CD4-positive, alpha-beta T cell treated with Interleukin-21 for 1 hour (primary cell): ENCODE measurements around the gene FBXO33.

Source experiments
- DNase-seq: peaks from one replicate; pipeline ENCODE4 v3.0.0-alpha.2; 2020

The FBXO33 gene

GRCh38 chr14:39430762-39431415 lies 1.3 kb downstream of the FBXO33 start:
- DNase-seq: no peak

- no peak for DNase-seq
Measured at GRCh38 chr14:39428118-39428517, 4.1 kb downstream of the FBXO33 start.

DNA sequence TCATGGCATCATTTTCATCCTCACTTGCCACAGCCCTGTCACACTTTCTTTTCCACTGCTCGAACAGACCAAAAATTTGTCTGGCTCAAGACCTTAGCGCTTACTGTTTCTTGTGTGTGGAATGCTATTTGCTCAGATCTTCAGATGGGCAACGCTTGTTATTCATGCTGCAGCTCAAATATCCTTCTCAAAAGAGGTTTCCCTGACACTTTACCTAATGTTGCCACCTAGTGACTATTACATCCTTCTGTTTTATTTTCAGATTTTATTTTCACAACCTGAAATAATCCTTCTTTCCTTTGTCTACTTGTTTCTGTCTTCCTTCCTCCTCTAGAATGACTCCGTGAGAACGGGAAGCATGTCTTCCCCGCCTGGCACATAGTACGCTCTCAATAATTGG lies 5.6 kb downstream of the FBXO33 start:
- peak; percentile 29 for DNase-seq

- DNase-seq: no peak
Measured at GRCh38 chr14:39425947-39426346, 6.3 kb downstream of the FBXO33 start.

- no peak for DNase-seq
Measured at GRCh38 chr14:39423793-39424192, 8.4 kb downstream of the FBXO33 start.

GRCh38 chr14:39422243-39422642 lies 10.0 kb downstream of the FBXO33 start:
- DNase-seq: no peak

DNA sequence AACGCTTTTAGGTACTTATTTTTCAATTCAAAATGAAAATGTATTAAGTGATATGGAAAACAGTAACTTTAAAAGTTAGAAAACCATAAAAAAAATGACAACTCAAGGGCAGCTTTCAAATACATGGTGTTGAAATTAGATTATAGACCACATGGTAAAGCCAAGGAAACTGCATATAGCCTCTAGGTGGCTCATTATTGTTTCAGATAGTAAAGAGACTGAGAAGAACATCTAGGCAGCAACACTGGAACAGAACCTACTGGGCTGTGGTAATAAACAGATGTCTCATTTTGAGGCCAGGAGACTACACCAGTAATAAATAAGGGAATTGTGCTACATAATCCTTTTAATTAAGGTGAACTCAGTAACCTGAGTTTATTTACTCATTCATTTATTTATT lies 13.0 kb downstream of the FBXO33 start:
- DNase-seq: no peak

DNA sequence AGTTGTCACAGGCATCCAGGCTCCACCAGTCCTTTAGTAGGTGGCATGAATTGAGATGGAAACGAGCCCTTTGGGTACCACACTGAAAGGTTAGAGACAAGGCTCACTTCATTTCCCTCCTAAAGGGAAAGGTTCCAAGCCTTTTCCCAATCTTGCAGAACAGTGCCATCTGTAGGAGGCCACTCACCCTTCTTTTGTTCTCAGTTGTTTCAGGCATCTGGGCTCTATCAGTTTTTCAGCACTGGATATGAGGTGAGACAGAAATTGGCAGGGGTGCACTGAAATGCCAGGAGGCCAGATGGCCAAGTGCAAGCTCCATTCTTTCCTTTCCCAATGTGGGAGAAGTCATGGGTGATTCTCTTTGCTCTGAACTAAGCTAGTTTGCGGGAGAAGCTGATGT lies 15.2 kb downstream of the FBXO33 start:
- no peak for DNase-seq

GRCh38 chr14:39416072-39416471 lies 16.2 kb downstream of the FBXO33 start:
- DNase-seq: no peak

GRCh38 chr14:39406560-39406959 lies 25.7 kb downstream of the FBXO33 start:
- no peak for DNase-seq

- no peak for DNase-seq
Measured at GRCh38 chr14:39398382-39398781, 33.9 kb downstream of the FBXO33 start.

DNA sequence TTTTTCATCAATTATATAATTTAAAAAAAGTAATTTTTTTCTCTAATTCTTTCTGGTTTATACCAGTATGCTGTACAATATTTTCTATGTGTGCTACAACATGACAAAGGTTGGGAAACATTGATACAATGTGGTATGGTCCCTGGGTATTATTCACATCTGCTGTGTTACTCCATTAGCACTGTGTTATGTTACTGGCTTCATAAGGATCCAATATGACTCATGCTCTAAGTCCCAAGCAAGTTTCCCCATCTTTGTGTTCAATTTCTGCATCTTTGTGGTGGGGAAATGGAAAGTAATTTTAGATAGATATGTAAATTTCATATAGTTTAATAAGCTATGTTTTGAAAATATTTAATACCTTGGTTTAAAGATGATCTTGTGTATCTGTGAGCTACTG lies 35.8 kb downstream of the FBXO33 start:
- DNase-seq: no peak

DNA sequence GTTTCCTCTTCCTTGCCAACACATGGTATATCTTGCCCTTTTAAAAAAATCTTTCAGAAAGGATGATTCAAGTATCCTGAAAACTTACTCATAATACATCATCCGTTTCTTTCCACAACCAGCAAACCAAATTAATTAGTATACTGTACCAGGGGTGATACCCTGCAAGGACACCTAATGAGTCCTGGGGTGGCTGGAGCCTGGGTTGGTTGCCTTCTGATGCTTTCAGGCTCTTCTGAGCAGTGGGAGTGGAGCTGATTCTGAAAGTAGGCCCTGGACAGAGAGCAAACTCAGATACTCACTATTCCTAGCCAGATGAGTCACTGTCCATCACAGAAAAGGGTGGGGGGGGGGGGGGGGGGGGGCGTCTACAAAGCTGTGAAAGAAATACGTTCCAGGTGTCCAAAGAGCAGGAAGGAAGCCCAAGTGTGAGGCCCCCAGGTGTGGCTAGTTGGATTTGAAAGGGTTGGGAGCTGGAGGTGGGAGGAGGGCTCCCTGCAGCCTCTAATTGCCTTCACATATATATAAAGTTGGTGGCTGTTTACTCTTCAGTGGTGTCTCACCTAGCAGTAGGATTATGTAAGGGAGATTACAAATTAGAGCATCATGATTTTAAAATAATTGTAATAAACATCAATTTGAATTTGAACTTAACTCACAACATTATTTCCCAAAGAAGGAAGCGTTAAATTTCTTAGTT lies 36.5 kb downstream of the FBXO33 start:
- no peak for DNase-seq

DNA sequence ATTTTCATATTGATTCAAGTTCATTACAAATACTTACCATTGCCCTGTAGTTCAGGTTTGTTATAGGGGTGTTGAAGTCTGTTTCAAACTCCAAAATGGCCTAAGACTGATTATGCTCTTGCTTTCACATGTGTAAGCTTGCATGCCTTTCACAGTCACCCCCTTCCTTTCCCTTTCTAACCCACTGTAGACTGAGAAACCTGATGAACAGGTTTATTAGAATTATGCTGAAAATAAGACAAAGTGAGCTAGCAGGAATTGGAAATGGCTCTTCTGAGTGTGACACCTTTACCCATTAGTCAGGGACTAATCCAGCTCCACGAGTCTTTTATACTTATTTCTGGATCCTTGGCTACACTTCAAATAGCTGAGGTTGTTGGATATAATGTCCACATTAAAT lies 38.9 kb downstream of the FBXO33 start:
- DNase-seq: no peak

DNA sequence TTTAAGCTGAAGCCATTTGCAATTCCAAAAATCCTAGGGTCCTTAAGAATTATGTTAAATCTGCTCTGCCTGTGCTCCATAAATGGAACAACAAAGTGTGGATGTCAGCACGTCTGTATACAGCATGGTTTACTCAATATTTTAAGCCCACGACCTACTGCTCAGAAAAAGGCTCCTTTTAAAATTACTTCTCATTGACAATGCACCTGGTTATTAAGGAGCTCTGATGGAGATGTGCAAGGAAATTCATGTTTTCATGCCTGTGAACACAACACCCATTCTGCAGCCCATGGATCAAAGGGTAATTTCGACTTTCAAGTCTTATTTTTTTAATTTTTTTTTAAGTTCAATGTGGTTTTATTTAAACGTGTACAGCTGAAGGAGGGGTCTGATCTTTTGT lies 48.1 kb downstream of the FBXO33 start:
- no peak for DNase-seq

DNA sequence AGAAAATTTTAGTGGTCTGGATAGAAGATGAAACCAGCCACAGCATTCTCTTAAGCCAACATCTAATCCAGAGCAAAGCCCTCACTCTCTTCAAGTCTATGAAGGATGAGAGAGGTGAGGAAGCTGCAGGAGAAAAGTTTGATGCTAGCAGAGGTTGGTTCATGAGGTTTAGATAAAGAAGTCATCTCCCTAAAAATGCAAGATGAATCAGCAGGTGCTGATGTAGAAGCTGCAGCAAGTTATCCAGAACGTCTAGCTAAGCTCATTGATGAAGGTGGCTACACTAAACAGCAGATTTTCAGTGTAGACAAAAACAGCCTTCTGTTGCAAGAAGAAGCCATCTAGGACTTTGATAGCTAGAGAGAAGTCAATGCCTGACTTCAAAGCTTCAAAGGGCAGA lies 48.5 kb downstream of the FBXO33 start:
- DNase-seq: no peak

- DNase-seq: peak; percentile 14
Measured at GRCh38 chr14:39383026-39383660, 49.1 kb downstream of the FBXO33 start.

DNA sequence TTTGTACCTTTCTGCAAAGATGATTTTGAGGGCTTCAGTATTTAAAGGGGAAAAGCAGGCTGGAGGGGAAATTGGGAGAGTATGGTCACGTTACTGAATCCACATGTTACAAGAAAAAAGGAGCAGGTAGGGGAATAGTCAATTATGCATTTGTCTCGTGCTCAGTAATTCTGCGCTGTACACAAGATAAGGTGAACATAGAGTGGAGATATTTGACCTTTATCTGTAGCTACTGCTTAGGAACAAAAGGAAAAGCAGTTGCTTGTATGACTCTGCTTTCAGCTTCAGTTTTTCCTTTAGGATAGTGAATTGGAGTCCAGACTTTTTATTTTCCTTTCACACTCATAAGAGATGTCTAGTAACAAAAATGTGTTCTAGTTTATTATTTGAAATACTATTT lies 49.8 kb downstream of the FBXO33 start:
- DNase-seq: no peak

DNA sequence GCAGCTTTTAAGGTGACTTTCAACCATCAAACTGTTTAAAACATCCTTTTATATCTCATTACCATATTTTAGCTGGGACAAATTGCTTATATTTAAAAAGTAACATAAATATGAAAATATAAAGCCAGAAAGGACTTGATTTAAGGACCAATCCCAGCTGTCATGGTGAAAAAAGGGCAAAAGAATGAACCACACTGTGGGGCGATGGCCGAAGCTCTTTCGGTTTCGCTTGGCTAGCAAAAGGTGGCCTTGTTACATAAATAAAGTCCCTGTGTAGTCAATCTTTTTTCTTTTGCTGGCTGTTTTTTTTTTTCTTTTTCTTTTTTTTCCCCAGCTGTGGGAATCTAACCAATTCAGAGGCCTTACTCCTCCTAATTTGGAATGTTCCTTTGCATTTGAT lies 50.9 kb downstream of the FBXO33 start:
- no peak for DNase-seq

GRCh38 chr14:39376667-39377403 lies 55.4 kb downstream of the FBXO33 start:
- no peak for DNase-seq

DNA sequence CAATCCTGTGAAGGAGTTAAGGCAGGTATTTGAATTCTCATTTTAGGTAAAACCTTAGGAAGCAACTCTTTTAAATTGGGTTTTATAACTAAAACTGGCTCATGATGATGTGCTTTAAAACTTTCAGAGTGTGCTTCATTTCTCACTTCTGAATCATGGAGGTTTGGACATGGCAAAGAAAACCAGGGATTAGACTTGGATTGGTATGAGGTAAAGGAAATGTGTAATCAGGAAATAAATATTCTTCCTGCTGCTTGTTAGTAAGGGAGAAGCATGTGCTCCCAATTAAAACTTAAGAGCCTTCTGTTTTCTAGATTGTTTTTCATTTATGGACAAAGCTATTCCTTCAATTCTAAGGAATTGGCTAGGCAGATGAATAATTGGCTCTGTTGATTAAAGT lies 57.4 kb downstream of the FBXO33 start:
- DNase-seq: no peak

DNA sequence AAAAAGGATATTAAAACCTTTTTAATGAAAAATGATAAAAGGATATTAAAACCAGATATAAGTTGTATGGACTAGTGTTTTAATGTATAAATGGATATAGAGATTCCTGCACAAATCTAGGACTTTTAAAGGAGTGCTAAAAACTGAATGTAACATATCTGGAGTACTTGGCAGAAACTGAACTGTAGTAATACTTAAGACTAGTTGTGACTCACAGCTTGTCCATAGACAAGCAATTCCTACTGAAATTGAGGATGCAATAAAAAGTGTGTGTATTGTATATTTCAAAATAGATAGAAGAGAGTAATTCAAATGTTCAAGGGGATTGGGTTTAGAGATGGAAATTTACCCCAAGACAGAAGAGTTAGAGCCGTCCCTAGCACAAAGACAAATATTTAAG lies 59.6 kb downstream of the FBXO33 start:
- DNase-seq: no peak

- no peak for DNase-seq
Measured at GRCh38 chr14:39370415-39370814, 61.8 kb downstream of the FBXO33 start.

GRCh38 chr14:39369029-39369428 lies 63.2 kb downstream of the FBXO33 start:
- DNase-seq: no peak
